Measurements from ENCODE around the gene MEF2C.

GRCh38 chr5:88827997-88828396 is 55.0 kb downstream of the MEF2C start:
- no peak for TF ChIP-seq CTCF (IDR thresholded peaks at IDR 0.05)
- no peak for TF ChIP-seq EZH2 (IDR thresholded peaks at IDR 0.05)
